Measurements from ENCODE around the gene SLC25A31. TPM values are rescaled to one million over a fixed set of nuclear protein-coding genes. Genes with fewer than 3 reads are reported as not detected.

The SLC25A31 gene
- total RNA-seq, 5 donors from 2014 or later (not counting 1 experiment from before 2014, with no cell fraction given): not detected

- DNase-seq: peak in 10 of 35 experiments; percentile 1 to 23 (median 4)
- POLR2A ChIA-PET: no interaction called here
- CTCF ChIA-PET: no interaction called here
Observed at GRCh38 chr4:127781300-127782024, 51.3 kb downstream of the SLC25A31 start.

GRCh38 chr4:127782025-127782274 is 51.8 kb downstream of the SLC25A31 start:
- H3K9me3 ChIP-seq: no peaks in the 10 kb centered on the region
- H3K27me3 ChIP-seq (replicated peaks in 1 of 2; ENCODE audit: control insufficient read depth in 2 of 2, extremely low read depth in 1 of 2, insufficient read depth in 2 of 2, low read length in 1 of 2): peaks cover 7 to 41% of the 10 kb centered on the region in 2 experiments
- ChIA-PET CTCF (no interaction called here), POLR2A (no interaction called here)
- H3K36me3 ChIP-seq (ENCODE audit: control insufficient read depth in 2 of 2, extremely low read depth in 1 of 2, insufficient read depth in 1 of 2, low read length in 1 of 2): no peaks in the 10 kb centered on the region
- H3K27ac Mint-ChIP-seq: no peak overlapping the region
- DNase-seq (no peak), ATAC-seq (replicated peaks in 1 of 4) (peak in 2 of 4 experiments; percentile 16 to 38)
- peak overlapping the region; percentile 46 to 84 for H3K4me3 ChIP-seq (ENCODE audit: control insufficient read depth in 1 of 2, extremely low read depth in 1 of 2, low read length in 1 of 2)
- no peak overlapping the region for H3K27ac ChIP-seq (ENCODE audit: low read length)
- peaks cover 61 to 64% of the 10 kb centered on the region in 2 donors for H3K27me3 Mint-ChIP-seq
- H3K9me3 Mint-ChIP-seq: no peaks in the 10 kb centered on the region
- no peaks in the 10 kb centered on the region for H3K36me3 Mint-ChIP-seq
- peaks cover 18 to 20% (median 19%) of the 10 kb centered on the region in 3 donors for H3K4me1 Mint-ChIP-seq
- WGBS (ENCODE audit: insufficient coverage): under 1% methylated on average over 30 of the region's 30 CpGs
- H3K4me1 ChIP-seq (ENCODE audit: control insufficient read depth in 1 of 2, extremely low read depth in 1 of 2, insufficient read depth in 2 of 2, low read length in 2 of 2): peaks cover 0 to 20% of the 10 kb centered on the region in 2 experiments
- H3K4me3 Mint-ChIP-seq: peak overlapping the region; percentile 39 to 84 (median 77)

More at GRCh38 chr4:127781300-127782024, 51.3 kb downstream of the SLC25A31 start:
- Mint-ChIP-seq H3K27me3 (peaks cover 59 to 64% of the 10 kb centered on the region in 2 donors), H3K36me3 (no peaks in the 10 kb centered on the region), H3K4me1 (peaks cover 18 to 20% (median 19%) of the 10 kb centered on the region in 3 donors), H3K27ac (no peak overlapping the region), H3K9me3 (no peaks in the 10 kb centered on the region), H3K4me3 (peak overlapping the region; percentile 66 to 84 (median 77))
- H3K4me3 ChIP-seq (ENCODE audit: control insufficient read depth in 1 of 2, extremely low read depth in 1 of 2, low read length in 1 of 2): peak overlapping the region; percentile 46 to 84
- no peaks in the 10 kb centered on the region for H3K36me3 ChIP-seq (ENCODE audit: control insufficient read depth in 2 of 2, extremely low read depth in 1 of 2, insufficient read depth in 1 of 2, low read length in 1 of 2)
- peaks cover 7 to 40% of the 10 kb centered on the region in 2 experiments for H3K27me3 ChIP-seq (replicated peaks in 1 of 2; ENCODE audit: control insufficient read depth in 2 of 2, extremely low read depth in 1 of 2, insufficient read depth in 2 of 2, low read length in 1 of 2)
- no peak overlapping the region for H3K27ac ChIP-seq (ENCODE audit: low read length)
- H3K9me3 ChIP-seq: no peaks in the 10 kb centered on the region
- H3K4me1 ChIP-seq (ENCODE audit: control insufficient read depth in 1 of 2, extremely low read depth in 1 of 2, insufficient read depth in 2 of 2, low read length in 2 of 2): peaks cover 0 to 20% of the 10 kb centered on the region in 2 experiments
- peak in 3 of 4 experiments; percentile 10 to 38 (median 27) for ATAC-seq (replicated peaks in 1 of 4)
- 20% methylated on average over 42 of the region's 43 CpGs for WGBS (ENCODE audit: insufficient coverage)

GRCh38 chr4:127782275-127783025 is 52.2 kb downstream of the SLC25A31 start, which contains the start of gene HSPA4L:
Gene HSPA4L, plus strand, starts transcription at chr4:127782322. Its CDS starts 229 bp downstream, at chr4:127782551.
- Mint-ChIP-seq H3K36me3 (no peaks in the 10 kb centered on the region), H3K27me3 (peaks cover 57 to 62% of the 10 kb centered on the region in 2 donors), H3K4me3 (peak within 1 kb of the TSS; percentile 77 to 86 (median 84)), H3K9me3 (no peaks in the 10 kb centered on the region), H3K4me1 (peaks cover 18 to 20% (median 19%) of the 10 kb centered on the region in 3 donors), H3K27ac (peak within 1 kb of the TSS in 1 of 2 donors; percentile 23)
- DNase-seq (peak in 23 of 35 experiments; percentile 1 to 49 (median 12)), ATAC-seq (replicated peaks in 1 of 4) (peak; percentile 41 to 79 (median 76))
- peak within 1 kb of the TSS; percentile 46 to 84 for H3K4me3 ChIP-seq (ENCODE audit: control insufficient read depth in 1 of 2, extremely low read depth in 1 of 2, low read length in 1 of 2)
- ChIA-PET CTCF (no interaction called here), POLR2A (no interaction called here)
- H3K4me1 ChIP-seq (ENCODE audit: control insufficient read depth in 1 of 2, extremely low read depth in 1 of 2, insufficient read depth in 2 of 2, low read length in 2 of 2): peaks cover 0 to 20% of the 10 kb centered on the region in 2 experiments
- WGBS (ENCODE audit: insufficient coverage): 1% methylated on average over 63 of the region's 63 CpGs
- peaks cover 7 to 41% of the 10 kb centered on the region in 2 experiments for H3K27me3 ChIP-seq (replicated peaks in 1 of 2; ENCODE audit: control insufficient read depth in 2 of 2, extremely low read depth in 1 of 2, insufficient read depth in 2 of 2, low read length in 1 of 2)
- H3K9me3 ChIP-seq: no peaks in the 10 kb centered on the region
- no peak within 1 kb of the TSS for H3K27ac ChIP-seq (ENCODE audit: low read length)
- no peaks in the 10 kb centered on the region for H3K36me3 ChIP-seq (ENCODE audit: control insufficient read depth in 2 of 2, extremely low read depth in 1 of 2, insufficient read depth in 1 of 2, low read length in 1 of 2)

GRCh38 chr4:127783026-127783769 is 53.0 kb downstream of the SLC25A31 start:
- WGBS (ENCODE audit: insufficient coverage): 26% methylated on average over 23 of the region's 25 CpGs
- Histone ChIP-seq H3K36me3 (ENCODE audit: control insufficient read depth in 2 of 2, extremely low read depth in 1 of 2, insufficient read depth in 1 of 2, low read length in 1 of 2) (no peaks in the 10 kb centered on the region), H3K27ac (ENCODE audit: low read length) (no peak overlapping the region), H3K27me3 (replicated peaks in 1 of 2; ENCODE audit: control insufficient read depth in 2 of 2, extremely low read depth in 1 of 2, insufficient read depth in 2 of 2, low read length in 1 of 2) (peaks cover 7 to 39% of the 10 kb centered on the region in 2 experiments), H3K4me3 (ENCODE audit: control insufficient read depth in 1 of 2, extremely low read depth in 1 of 2, low read length in 1 of 2) (peak overlapping the region; percentile 46 to 84), H3K4me1 (ENCODE audit: control insufficient read depth in 1 of 2, extremely low read depth in 1 of 2, insufficient read depth in 2 of 2, low read length in 2 of 2) (peaks cover 0 to 20% of the 10 kb centered on the region in 2 experiments), H3K9me3 (no peaks in the 10 kb centered on the region)
- ATAC-seq (replicated peaks in 1 of 4) (peak in 1 of 4 experiments; percentile 7), DNase-seq (peak in 2 of 35 experiments; percentile 0 to 19)
- Mint-ChIP-seq H3K9me3 (no peaks in the 10 kb centered on the region), H3K4me1 (peaks cover 18 to 20% (median 19%) of the 10 kb centered on the region in 3 donors), H3K4me3 (peak overlapping the region; percentile 77 to 86 (median 84)), H3K36me3 (no peaks in the 10 kb centered on the region), H3K27ac (no peak overlapping the region), H3K27me3 (peaks cover 50 to 55% of the 10 kb centered on the region in 2 donors)
- CTCF ChIA-PET: no interaction called here
- POLR2A ChIA-PET: no interaction called here

GRCh38 chr4:127783955-127784770 is 54.0 kb downstream of the SLC25A31 start:
- 100% methylated on average over 1 of the region's 9 CpGs for WGBS (ENCODE audit: insufficient coverage)
- Mint-ChIP-seq H3K36me3 (no peaks in the 10 kb centered on the region), H3K4me3 (no peak overlapping the region), H3K9me3 (no peaks in the 10 kb centered on the region), H3K27ac (no peak overlapping the region), H3K27me3 (peaks cover 56 to 58% of the 10 kb centered on the region in 2 donors), H3K4me1 (peaks cover 18 to 20% (median 19%) of the 10 kb centered on the region in 3 donors)
- ChIA-PET POLR2A (no interaction called here), CTCF (no interaction called here)
- DNase-seq (no peak), ATAC-seq (replicated peaks in 1 of 4) (no peak)
- H3K4me3 ChIP-seq (ENCODE audit: control insufficient read depth in 1 of 2, extremely low read depth in 1 of 2, low read length in 1 of 2): no peak overlapping the region
- no peaks in the 10 kb centered on the region for H3K36me3 ChIP-seq (ENCODE audit: control insufficient read depth in 2 of 2, extremely low read depth in 1 of 2, insufficient read depth in 1 of 2, low read length in 1 of 2)
- no peaks in the 10 kb centered on the region for H3K9me3 ChIP-seq
- peaks cover 0 to 20% of the 10 kb centered on the region in 2 experiments for H3K4me1 ChIP-seq (ENCODE audit: control insufficient read depth in 1 of 2, extremely low read depth in 1 of 2, insufficient read depth in 2 of 2, low read length in 2 of 2)
- H3K27ac ChIP-seq (ENCODE audit: low read length): no peak overlapping the region
- H3K27me3 ChIP-seq (replicated peaks in 1 of 2; ENCODE audit: control insufficient read depth in 2 of 2, extremely low read depth in 1 of 2, insufficient read depth in 2 of 2, low read length in 1 of 2): peaks cover 7 to 38% of the 10 kb centered on the region in 2 experiments
